GM12878 (cell line): ENCODE measurements around the gene DBI.

Experiments used
- CEBPB ChIP-seq, 2 experiments: fragments of 150-350 bp in 1 of 2; IDR thresholded peaks; 2 replicates each; pipeline ENCODE4 v1.6.1; 2012 to 2014; ENCODE audit warnings: low read depth in 2 of 2, low read length in 2 of 2, borderline replicate concordance in 1 of 2, inconsistent platforms in 1 of 2
- RCOR1 ChIP-seq: conservative IDR thresholded peaks from 2 replicates; pipeline ENCODE4 v1.6.1; 2012; ENCODE audit warnings: low read depth, low read length, improper control_type of control experiment
- SRF ChIP-seq, 2 experiments: IDR thresholded peaks; 2 replicates each; pipeline ENCODE4 v1.6.1; 2011; ENCODE audit warnings: low read depth in 2 of 2, low read length in 2 of 2, mild to moderate bottlenecking in 1 of 2, moderate library complexity in 1 of 2
- ZNF274 ChIP-seq: IDR thresholded peaks from one replicate; pipeline ENCODE4 v1.8.0; 2011; ENCODE audit not compliant: insufficient read length, insufficient read depth

GRCh38 chr2:119339562-119339923 is 27.2 kb upstream of the DBI start:
- TF ChIP-seq ZNF274: no peak
- TF ChIP-seq RCOR1: no peak
- no peak for TF ChIP-seq SRF (IDR thresholded peaks at IDR 0.05; ENCODE audit: low read depth in 2 of 2, low read length in 2 of 2)
- TF ChIP-seq CEBPB (IDR thresholded peaks at IDR 0.05; ENCODE audit: borderline replicate concordance in 1 of 2, low read depth in 2 of 2, low read length in 2 of 2): no peak
